ENCODE data around the gene ENOPH1.

The ENOPH1 gene

DNA sequence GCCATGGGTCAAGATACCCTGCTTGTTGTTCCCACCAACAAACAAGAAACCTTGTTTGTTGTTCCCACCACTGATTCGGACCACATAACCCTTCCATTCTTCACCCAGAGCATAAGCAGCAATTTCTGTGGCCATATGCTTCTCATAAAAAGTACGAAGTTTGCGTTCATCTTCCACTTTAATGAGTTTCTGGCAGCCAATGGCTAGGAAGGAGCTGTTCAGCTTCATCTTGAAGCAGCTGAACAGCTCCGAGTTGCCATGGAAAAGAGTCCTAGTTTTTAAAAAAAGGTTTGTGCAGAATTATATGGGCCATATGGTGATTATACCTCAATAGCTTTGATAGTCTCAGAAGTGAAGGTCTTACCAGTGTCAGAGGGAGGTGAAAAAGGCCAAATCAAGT is 65.3 kb downstream of the ENOPH1 start:
- CTCF ChIA-PET = no interaction called here
- no peak overlapping the region for H3K27ac ChIP-seq
- POLR2A ChIA-PET (ENCODE audit: low non-redundant PET) = no interaction called here
- no peak for DNase-seq (ENCODE audit: low spot score)
- no peak for TF ChIP-seq CTCF (conservative IDR thresholded peaks at IDR 0.05; ENCODE audit: low read depth)

- ChIA-PET POLR2A (ENCODE audit: low non-redundant PET) (no interaction called here), CTCF (no interaction called here)
- no peak overlapping the region for H3K27ac ChIP-seq
- no peak for DNase-seq (ENCODE audit: low spot score)
- no peak for TF ChIP-seq CTCF (conservative IDR thresholded peaks at IDR 0.05; ENCODE audit: low read depth)
These were observed 66.0 kb downstream of the ENOPH1 start for GRCh38 chr4:82496349-82496748.

- no peak for DNase-seq (ENCODE audit: low spot score)
- CTCF ChIA-PET = no interaction called here
- POLR2A ChIA-PET (ENCODE audit: low non-redundant PET) = no interaction called here
- H3K27ac ChIP-seq = no peak overlapping the region
- TF ChIP-seq CTCF (conservative IDR thresholded peaks at IDR 0.05; ENCODE audit: low read depth) = no peak
These were observed 69.5 kb downstream of the ENOPH1 start for GRCh38 chr4:82499738-82500434.

DNA sequence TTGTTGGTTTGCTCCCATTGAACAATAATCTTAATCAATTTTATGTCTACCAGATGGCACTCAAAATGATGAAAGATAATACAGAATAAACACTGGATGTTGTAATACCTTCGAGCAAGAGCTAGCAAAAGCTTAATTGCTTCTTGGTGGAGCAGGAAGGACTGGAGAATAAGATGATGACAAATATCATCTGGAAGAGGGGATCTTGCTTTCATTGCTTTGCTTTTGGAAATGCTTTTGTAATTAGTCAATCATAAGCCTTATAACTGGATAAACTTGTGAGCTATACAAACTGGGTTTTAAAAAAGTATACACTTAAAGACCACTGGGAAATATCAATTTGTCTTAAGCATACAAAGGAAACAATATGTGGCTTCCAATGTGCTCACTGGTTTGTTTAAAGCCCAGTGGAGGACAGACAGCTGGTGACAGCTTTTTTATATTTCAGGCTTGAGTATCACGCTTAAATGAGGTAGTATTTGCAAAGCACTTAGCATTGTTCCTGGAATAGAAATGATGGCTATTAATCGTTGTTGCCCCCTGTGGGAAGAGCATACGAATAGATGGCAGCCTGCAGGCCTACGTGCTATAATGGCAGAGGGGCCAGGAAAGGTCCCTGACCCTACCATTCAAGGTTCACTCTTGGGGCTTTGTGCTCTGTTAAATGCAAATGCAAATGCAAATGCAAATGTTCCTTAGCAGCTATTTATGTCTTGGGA is 70.2 kb downstream of the ENOPH1 start:
- H3K27ac ChIP-seq = no peak overlapping the region
- no peak for DNase-seq (ENCODE audit: low spot score)
- CTCF ChIA-PET = no interaction called here
- POLR2A ChIA-PET (ENCODE audit: low non-redundant PET) = no interaction called here
- TF ChIP-seq CTCF (conservative IDR thresholded peaks at IDR 0.05; ENCODE audit: low read depth) = no peak

GRCh38 chr4:82501154-82501442 is 70.7 kb downstream of the ENOPH1 start:
- ChIA-PET CTCF (no interaction called here), POLR2A (ENCODE audit: low non-redundant PET) (no interaction called here)
- TF ChIP-seq CTCF (conservative IDR thresholded peaks at IDR 0.05; ENCODE audit: low read depth) = no peak
- no peak overlapping the region for H3K27ac ChIP-seq
- no peak for DNase-seq (ENCODE audit: low spot score)

GRCh38 chr4:82508011-82508410 is 77.6 kb downstream of the ENOPH1 start:
- DNase-seq (ENCODE audit: low spot score) = no peak
- POLR2A ChIA-PET (ENCODE audit: low non-redundant PET) = no interaction called here
- no peak overlapping the region for H3K27ac ChIP-seq
- TF ChIP-seq CTCF (conservative IDR thresholded peaks at IDR 0.05; ENCODE audit: low read depth) = no peak
- CTCF ChIA-PET = interaction anchor here (0.7 kb wide), 1 partner anchor 604 kb away, joined by 3 read pairs; no protein-coding TSS in a partner anchor
